DOHH2 (cell line): ENCODE measurements around the gene SERPINA9.

Experiments
- EZH2phosphoT487 ChIP-seq: fragments of 200-600 bp; sonication (generic); IDR thresholded peaks from 2 replicates; pipeline ENCODE4 v1.6.1; 2017; ENCODE audit warnings: borderline replicate concordance, mild to moderate bottlenecking, antibody characterized with exemption, low read length, moderate library complexity, mixed read lengths
- TF ChIP-seq, protein P1 (sequence below): fragments of 200-600 bp; sonication (generic); IDR thresholded peaks from one replicate; pipeline ENCODE4 v1.5.1; 2014; ENCODE audit warnings: antibody characterized with exemption, mild to moderate bottlenecking, low read depth, low read length; ENCODE audit not compliant: poor library complexity, severe bottlenecking

GRCh38 chr14:94458096-94458495 lies 17.9 kb downstream of the SERPINA9 start:
- TF ChIP-seq, protein P1, sequence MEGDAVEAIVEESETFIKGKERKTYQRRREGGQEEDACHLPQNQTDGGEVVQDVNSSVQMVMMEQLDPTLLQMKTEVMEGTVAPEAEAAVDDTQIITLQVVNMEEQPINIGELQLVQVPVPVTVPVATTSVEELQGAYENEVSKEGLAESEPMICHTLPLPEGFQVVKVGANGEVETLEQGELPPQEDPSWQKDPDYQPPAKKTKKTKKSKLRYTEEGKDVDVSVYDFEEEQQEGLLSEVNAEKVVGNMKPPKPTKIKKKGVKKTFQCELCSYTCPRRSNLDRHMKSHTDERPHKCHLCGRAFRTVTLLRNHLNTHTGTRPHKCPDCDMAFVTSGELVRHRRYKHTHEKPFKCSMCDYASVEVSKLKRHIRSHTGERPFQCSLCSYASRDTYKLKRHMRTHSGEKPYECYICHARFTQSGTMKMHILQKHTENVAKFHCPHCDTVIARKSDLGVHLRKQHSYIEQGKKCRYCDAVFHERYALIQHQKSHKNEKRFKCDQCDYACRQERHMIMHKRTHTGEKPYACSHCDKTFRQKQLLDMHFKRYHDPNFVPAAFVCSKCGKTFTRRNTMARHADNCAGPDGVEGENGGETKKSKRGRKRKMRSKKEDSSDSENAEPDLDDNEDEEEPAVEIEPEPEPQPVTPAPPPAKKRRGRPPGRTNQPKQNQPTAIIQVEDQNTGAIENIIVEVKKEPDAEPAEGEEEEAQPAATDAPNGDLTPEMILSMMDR: no peak
- TF ChIP-seq EZH2phosphoT487: no peak
